HG02571 (cell line): ENCODE measurements around the gene SLITRK2.

ENCODE experiments used
- ATAC-seq: cut with Tn5 transposase; IDR thresholded peaks from one replicate; pipeline ENCODE4 v1.9.1; 2021; ENCODE audit warnings: mild to moderate bottlenecking, moderate library complexity; ENCODE audit not compliant: unreplicated experiment

Gene SLITRK2

GRCh38 chrX:145853181-145853580 is 35.6 kb downstream of the SLITRK2 start:
- no peak for ATAC-seq

- ATAC-seq = no peak
Observed at GRCh38 chrX:145856181-145856580, 38.6 kb downstream of the SLITRK2 start.

GRCh38 chrX:145861818-145862217 is 44.2 kb downstream of the SLITRK2 start:
- ATAC-seq = no peak

- ATAC-seq = no peak
Observed at GRCh38 chrX:145865082-145865481, 47.5 kb downstream of the SLITRK2 start.
